HCT116 (cell line): ENCODE measurements around the gene HSFX4. TPM values are rescaled to one million over a fixed set of nuclear protein-coding genes. Genes with fewer than 3 reads are reported as not detected.

ENCODE experiments used
- ATAC-seq: fragments of 200-7000 bp; cut with Tn5 transposase; 2 replicates; pipeline ENCODE4 v1.9.1; 2020; ENCODE audit warnings: mild to moderate bottlenecking, moderate library complexity
- BruUV-seq: library from RNA; stranded (reverse); fragments of 400-500 nt; replicated peaks from 2 replicates; lab custom pipeline; 2021; lab: Mats Ljungman, UMichigan
- CTCF ChIA-PET: fragments of 300-600 bp; sonication (Branson Sonifier 250); formaldehyde crosslinking; loops from one replicate; lab custom pipeline; 2021; ENCODE audit warnings: antibody characterized with exemption; lab: Charles Lee
- POLR2A ChIA-PET: fragments of 300-600, 350-600 bp; sonication (Branson Sonifier 250); formaldehyde crosslinking; loops from one replicate; lab custom pipeline; 2021; ENCODE audit warnings: antibody characterized with exemption; lab: Charles Lee
- RAD21 ChIA-PET, 2 experiments: fragments of 300-600 bp; sonication (Branson Sonifier 250); formaldehyde crosslinking; loops; one replicate each; lab custom pipeline; 2023; ENCODE audit warnings: low total read pairs in 2 of 2; ENCODE audit not compliant: uncharacterized antibody in 2 of 2, unreplicated experiment in 2 of 2, low non-redundant PET in 1 of 2; lab: Charles Lee
- DNase-seq: peaks from one replicate; pipeline ENCODE4 v3.0.0-alpha.2; 2010; ENCODE audit warnings: low read depth, low spot score
- H2AFZ ChIP-seq: fragments of 200-600 bp; shearing (Covaris generic), sonication (generic); 2 replicates; pipeline ENCODE4 v1.6.1; 2017; ENCODE audit warnings: low read depth, mixed run types, mixed read lengths, antibody characterized with exemption, low read length; ENCODE audit not compliant: poor library complexity, severe bottlenecking
- H3K27ac ChIP-seq: 2 replicates; pipeline ENCODE4 v1.5.1; 2012; ENCODE audit warnings: low read depth, low read length
- H3K27me3 ChIP-seq: fragments of 200-600 bp; sonication (generic); 2 replicates; pipeline ENCODE4 v1.6.1; 2016; ENCODE audit warnings: mixed run types, low read length, mixed read lengths; ENCODE audit not compliant: insufficient read depth
- H3K36me3 ChIP-seq, 2 experiments: fragments of 200-500 bp in 1 of 2; fragments of 200-600 bp in 1 of 2; sonication (Bioruptor generic) in 1 of 2; sonication (generic) in 1 of 2; 2 replicates each; pipeline versions ENCODE4 v1.5.1 to v1.6.1; 2014 to 2016; ENCODE audit warnings: low read length in 2 of 2, inconsistent platforms in 1 of 2, mixed read lengths in 1 of 2, mixed run types in 1 of 2; ENCODE audit not compliant: insufficient read depth in 2 of 2, control insufficient read depth in 1 of 2
- H3K4me1 ChIP-seq, 2 experiments: fragments of 200-600 bp in 1 of 2; sonication (generic) in 1 of 2; 2 replicates each; pipeline versions ENCODE4 v1.5.1 to v1.6.1; 2012 to 2017; ENCODE audit warnings: low read length in 2 of 2, inconsistent platforms in 1 of 2, mild to moderate bottlenecking in 1 of 2, mixed read lengths in 1 of 2, mixed run types in 1 of 2, moderate library complexity in 1 of 2; ENCODE audit not compliant: insufficient read depth in 2 of 2, control insufficient read depth in 1 of 2
- H3K4me2 ChIP-seq: fragments of 200-600 bp; sonication (generic); 2 replicates; pipeline ENCODE4 v1.6.1; 2017; ENCODE audit warnings: mixed run types, low read length, mixed read lengths
- H3K4me3 ChIP-seq, 2 experiments: fragments of 200-600 bp in 1 of 2; sonication (generic) in 1 of 2; replicated peaks in 1 of 2; 2 replicates each; pipeline ENCODE4 v1.5.1; 2011 to 2016; ENCODE audit warnings: low read length in 2 of 2, control low read depth in 1 of 2, low read depth in 1 of 2, mild to moderate bottlenecking in 1 of 2, mixed read lengths in 1 of 2, mixed run types in 1 of 2
- H3K79me2 ChIP-seq: fragments of 200-600 bp; sonication (generic); 2 replicates; pipeline ENCODE4 v1.6.1; 2017; ENCODE audit warnings: mild to moderate bottlenecking, mixed run types, low read length, moderate library complexity, mixed read lengths; ENCODE audit not compliant: insufficient read depth
- H3K9ac ChIP-seq: fragments of 200-600 bp; sonication (generic); 2 replicates; pipeline ENCODE4 v1.6.1; 2016; ENCODE audit warnings: low read length, mixed read lengths
- H3K9me2 ChIP-seq: fragments of 200-600 bp; sonication (generic), shearing (Covaris generic); 2 replicates; pipeline ENCODE4 v1.6.1; 2017; ENCODE audit warnings: mixed run types, mild to moderate bottlenecking, moderate library complexity; ENCODE audit not compliant: insufficient read depth
- H3K9me3 ChIP-seq, 2 experiments: fragments of 200-500 bp in 1 of 2; fragments of 200-600 bp in 1 of 2; sonication (Bioruptor generic) in 1 of 2; sonication (generic) in 1 of 2; 2 replicates each; pipeline ENCODE4 v1.6.1; 2014 to 2017; ENCODE audit warnings: low read length in 2 of 2, mixed read lengths in 2 of 2, inconsistent platforms in 1 of 2, low read depth in 1 of 2, mild to moderate bottlenecking in 1 of 2, mixed run types in 1 of 2, moderate library complexity in 1 of 2; ENCODE audit not compliant: control insufficient read depth in 1 of 2, insufficient read depth in 1 of 2
- H4K20me1 ChIP-seq: fragments of 200-600 bp; sonication (generic), shearing (Covaris generic); 2 replicates; pipeline ENCODE4 v1.6.1; 2017; ENCODE audit warnings: mixed run types, mild to moderate bottlenecking, moderate library complexity; ENCODE audit not compliant: insufficient read depth
- ATF3 ChIP-seq: IDR thresholded peaks from 2 replicates; pipeline ENCODE4 v1.6.1; 2012
- CEBPB ChIP-seq: IDR thresholded peaks from 2 replicates; pipeline ENCODE4 v1.6.1; 2012; ENCODE audit warnings: low read depth
- CTCF ChIP-seq, 3 experiments: fragments of 200-600 bp in 1 of 3; sonication (generic) in 1 of 3; IDR thresholded peaks in 2 of 3; conservative IDR thresholded peaks in 1 of 3; 2 replicates each; pipeline ENCODE4 v1.5.1; 2012 to 2017; ENCODE audit warnings: low read depth in 2 of 3, low read length in 2 of 3, antibody characterized with exemption in 1 of 3, borderline replicate concordance in 1 of 3, control low read depth in 1 of 3, mild to moderate bottlenecking in 1 of 3, mixed read lengths in 1 of 3, mixed run types in 1 of 3, moderate library complexity in 1 of 3; ENCODE audit not compliant: insufficient read depth in 1 of 3
- EGR1 ChIP-seq: IDR thresholded peaks from 2 replicates; pipeline ENCODE4 v1.6.1; 2012; ENCODE audit warnings: low read depth
- ELF1 ChIP-seq: IDR thresholded peaks from 2 replicates; pipeline ENCODE4 v1.6.1; 2012; ENCODE audit warnings: low read depth, borderline replicate concordance
- EZH2phosphoT487 ChIP-seq: fragments of 200-600 bp; IDR thresholded peaks from 2 replicates; pipeline ENCODE4 v1.6.1; 2018; ENCODE audit warnings: antibody characterized with exemption, borderline replicate concordance
- FOSL1 ChIP-seq: IDR thresholded peaks from 2 replicates; pipeline ENCODE4 v1.6.1; 2012; ENCODE audit warnings: low read depth
- JUND ChIP-seq: IDR thresholded peaks from 2 replicates; pipeline ENCODE4 v1.6.1; 2012
- RAD21 ChIP-seq: IDR thresholded peaks from 2 replicates; pipeline ENCODE4 v1.6.1; 2012; ENCODE audit warnings: low read depth, mild to moderate bottlenecking
- REST ChIP-seq: IDR thresholded peaks from 2 replicates; pipeline ENCODE4 v1.6.1; 2012; ENCODE audit warnings: low read depth
- SRF ChIP-seq: IDR thresholded peaks from 2 replicates; pipeline ENCODE4 v1.6.1; 2012; ENCODE audit warnings: low read depth
- YY1 ChIP-seq: IDR thresholded peaks from 2 replicates; pipeline ENCODE4 v1.6.1; 2011; ENCODE audit warnings: low read length, low read depth, moderate library complexity, mild to moderate bottlenecking; ENCODE audit not compliant: insufficient replicate concordance; ENCODE audit errors: extremely low read depth
- ZFX ChIP-seq: fragments of 450-650 bp; IDR thresholded peaks from 2 replicates; pipeline ENCODE4 v1.6.1; 2017
- ZNF274 ChIP-seq: fragments of 200-500 bp; sonication (Bioruptor generic); IDR thresholded peaks from 2 replicates; pipeline ENCODE4 v1.6.1; 2014; ENCODE audit warnings: mild to moderate bottlenecking, low read depth, low read length, inconsistent platforms
- intact Hi-C: fragments of 100-400 bp; cut with micrococcal nuclease; formaldehyde crosslinking; loops from 2 replicates; pipeline ENCODE4 v1.10.0; 2022
- total RNA-seq: library from RNA; stranded (reverse); gene quantifications from one replicate; pipeline ENCODE4 v1.2.1, GENCODE V29; 2021; ENCODE audit not compliant: unreplicated experiment
- TF ChIP-seq, protein P1 (sequence below): IDR thresholded peaks from 2 replicates; pipeline ENCODE4 v1.6.1; 2012
- TF ChIP-seq, protein P2 (sequence below): IDR thresholded peaks from 2 replicates; pipeline ENCODE4 v1.6.1; 2011; ENCODE audit warnings: mild to moderate bottlenecking, low read length, moderate library complexity; ENCODE audit not compliant: insufficient replicate concordance; ENCODE audit errors: extremely low read depth

HSFX4 gene
- total RNA-seq, 1 experiment from 2014 or later, result not detected

DNA sequence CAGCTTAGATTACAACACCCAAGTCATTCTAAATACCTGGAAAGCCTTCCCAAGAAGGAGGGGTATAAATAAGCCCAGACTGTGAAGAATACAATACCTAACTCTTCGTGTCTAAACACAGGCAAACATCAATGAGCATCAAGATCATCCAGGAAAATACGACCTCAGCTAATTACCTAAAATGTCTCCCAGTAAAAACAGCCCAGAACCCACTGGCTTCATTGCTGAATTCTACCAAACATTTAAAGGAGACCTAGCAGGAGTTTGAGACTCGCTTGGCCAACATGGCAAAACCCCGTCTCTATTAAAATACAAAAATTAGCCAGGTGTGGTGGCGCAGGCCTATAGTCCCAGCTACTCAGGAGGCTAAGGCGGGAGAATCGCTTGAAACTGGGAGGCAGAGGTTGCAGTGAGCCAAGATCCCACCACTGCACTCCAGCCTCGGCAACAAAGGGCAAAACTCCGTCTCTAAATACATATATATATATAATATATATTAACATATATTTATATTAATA is 19.1 kb upstream of the HSFX4 start (continued):
- TF ChIP-seq, protein P1, sequence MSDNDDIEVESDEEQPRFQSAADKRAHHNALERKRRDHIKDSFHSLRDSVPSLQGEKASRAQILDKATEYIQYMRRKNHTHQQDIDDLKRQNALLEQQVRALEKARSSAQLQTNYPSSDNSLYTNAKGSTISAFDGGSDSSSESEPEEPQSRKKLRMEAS, result no peak
- TF ChIP-seq RAD21 (no peak), ATF3 (no peak), ZNF274 (no peak), CEBPB (no peak)
- TF ChIP-seq, all 23 proteins: peak for 0

GRCh38 chrX:149916745-149917392 is 12.5 kb upstream of the HSFX4 start:
- H3K9me3 ChIP-seq, result no peaks in the 10 kb centered on the region
- no peak overlapping the region for H3K4me3 ChIP-seq
- ATAC-seq (no peak), DNase-seq (no peak)
- intact Hi-C loops, result no loop called here
- H3K4me2 ChIP-seq, result no peak overlapping the region
- H3K9me2 ChIP-seq, result no peaks in the 10 kb centered on the region
- no peak overlapping the region for H3K9ac ChIP-seq
- H3K27ac ChIP-seq, result no peak overlapping the region
- no peaks in the 10 kb centered on the region for H3K27me3 ChIP-seq
- ChIA-PET CTCF (no interaction called here), POLR2A (no interaction called here), RAD21 (no interaction called here)
- no peaks in the 10 kb centered on the region for H4K20me1 ChIP-seq
- H3K36me3 ChIP-seq, result no peaks in the 10 kb centered on the region
- no peak overlapping the region for H2AFZ ChIP-seq
- H3K79me2 ChIP-seq, result no peaks in the 10 kb centered on the region
- no peaks in the 10 kb centered on the region for H3K4me1 ChIP-seq
- BruUV-seq, result no TSS peak
- TF ChIP-seq FOSL1, result no peak
- TF ChIP-seq EZH2phosphoT487, result no peak
- no peak for TF ChIP-seq JUND
- no peak for TF ChIP-seq SRF
- no peak for TF ChIP-seq REST
- TF ChIP-seq RAD21, result no peak
- TF ChIP-seq ZFX, result no peak
- no peak for TF ChIP-seq CTCF (IDR thresholded peaks at IDR 0.05 in 2 of 3, conservative IDR thresholded peaks at IDR 0.05 in 1 of 3; ENCODE audit: borderline replicate concordance in 1 of 3, insufficient read depth in 1 of 3, low read depth in 2 of 3, low read length in 2 of 3)
- no peak for TF ChIP-seq YY1
- TF ChIP-seq, protein P1, result no peak
- TF ChIP-seq EGR1, result no peak
- no peak for TF ChIP-seq ZNF274
- TF ChIP-seq, protein P2, sequence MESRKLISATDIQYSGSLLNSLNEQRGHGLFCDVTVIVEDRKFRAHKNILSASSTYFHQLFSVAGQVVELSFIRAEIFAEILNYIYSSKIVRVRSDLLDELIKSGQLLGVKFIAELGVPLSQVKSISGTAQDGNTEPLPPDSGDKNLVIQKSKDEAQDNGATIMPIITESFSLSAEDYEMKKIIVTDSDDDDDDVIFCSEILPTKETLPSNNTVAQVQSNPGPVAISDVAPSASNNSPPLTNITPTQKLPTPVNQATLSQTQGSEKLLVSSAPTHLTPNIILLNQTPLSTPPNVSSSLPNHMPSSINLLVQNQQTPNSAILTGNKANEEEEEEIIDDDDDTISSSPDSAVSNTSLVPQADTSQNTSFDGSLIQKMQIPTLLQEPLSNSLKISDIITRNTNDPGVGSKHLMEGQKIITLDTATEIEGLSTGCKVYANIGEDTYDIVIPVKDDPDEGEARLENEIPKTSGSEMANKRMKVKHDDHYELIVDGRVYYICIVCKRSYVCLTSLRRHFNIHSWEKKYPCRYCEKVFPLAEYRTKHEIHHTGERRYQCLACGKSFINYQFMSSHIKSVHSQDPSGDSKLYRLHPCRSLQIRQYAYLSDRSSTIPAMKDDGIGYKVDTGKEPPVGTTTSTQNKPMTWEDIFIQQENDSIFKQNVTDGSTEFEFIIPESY, result no peak
- TF ChIP-seq ELF1, result no peak
